ENCODE data around the gene ATRX.
"Not testable (repeated sequence)": the region's sequence is repeated elsewhere in the genome, so short reads cannot be mapped to it uniquely, and the experiment has no call there.

Gene ATRX

DNA sequence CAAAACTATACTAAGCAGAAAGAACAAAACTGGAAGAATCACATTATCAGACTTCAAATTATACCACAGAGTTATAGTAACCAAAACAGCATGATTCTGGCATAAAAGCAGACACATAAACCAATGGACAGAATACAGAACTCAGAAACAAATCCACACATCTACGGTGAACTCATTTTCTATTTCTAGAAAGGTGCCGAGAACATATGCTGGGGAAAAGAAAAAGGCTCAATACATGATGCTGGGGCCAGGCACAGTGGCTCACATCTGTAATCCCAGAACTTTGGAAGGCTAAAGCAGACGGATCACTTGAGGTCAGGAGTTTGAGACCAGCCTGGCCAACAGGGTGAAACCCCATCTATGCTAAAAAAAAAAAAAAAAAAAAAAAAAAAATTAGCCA lies 52.7 kb downstream of the ATRX start:
- no peak for DNase-seq

DNA sequence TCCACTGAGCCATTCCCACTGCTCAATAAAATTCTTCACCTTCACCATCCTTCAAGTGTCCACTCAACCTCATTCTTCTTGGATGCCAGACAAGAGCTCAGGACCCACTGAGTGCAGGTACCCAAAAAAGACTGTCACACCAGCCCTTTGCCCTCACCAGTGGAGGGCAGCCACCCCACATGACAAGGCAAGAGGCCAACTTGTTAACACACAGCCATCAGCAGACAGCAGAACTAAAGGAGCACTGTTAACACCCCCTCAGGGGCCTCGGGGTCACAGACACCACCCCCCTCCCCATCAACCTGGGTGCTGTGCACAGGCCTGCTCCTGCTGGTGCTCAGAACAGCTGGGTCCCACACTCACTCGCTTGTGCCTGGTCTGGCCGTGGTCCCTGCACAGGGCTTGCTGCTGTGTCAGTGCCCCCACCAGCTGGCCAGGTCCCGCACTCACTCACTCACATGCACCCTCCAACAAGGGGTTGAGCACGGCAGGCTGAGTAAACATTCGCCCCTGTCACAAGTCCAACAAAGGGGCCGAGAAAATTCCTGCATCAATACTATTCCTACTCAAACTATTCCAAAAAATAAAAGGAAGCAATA lies 54.1 kb downstream of the ATRX start:
- DNase-seq: no peak

DNA sequence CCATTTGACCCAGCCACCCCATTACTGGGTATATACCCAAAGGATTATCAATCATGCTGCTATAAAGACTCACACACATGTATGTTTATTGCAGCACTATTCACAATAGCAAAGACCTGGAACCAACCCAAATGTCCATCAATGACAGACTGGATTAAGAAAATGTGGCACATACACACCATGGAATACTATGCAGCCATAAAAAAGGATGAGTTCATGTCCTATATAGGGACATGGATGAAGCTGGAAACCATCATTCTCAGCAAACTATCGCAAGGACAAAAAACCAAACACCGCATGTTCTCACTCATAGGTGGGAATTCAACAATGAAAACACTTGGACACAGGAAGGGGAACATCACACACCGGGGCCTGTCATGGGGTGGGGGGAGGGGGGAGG lies 59.9 kb downstream of the ATRX start:
- not testable (repeated sequence) for DNase-seq

DNA sequence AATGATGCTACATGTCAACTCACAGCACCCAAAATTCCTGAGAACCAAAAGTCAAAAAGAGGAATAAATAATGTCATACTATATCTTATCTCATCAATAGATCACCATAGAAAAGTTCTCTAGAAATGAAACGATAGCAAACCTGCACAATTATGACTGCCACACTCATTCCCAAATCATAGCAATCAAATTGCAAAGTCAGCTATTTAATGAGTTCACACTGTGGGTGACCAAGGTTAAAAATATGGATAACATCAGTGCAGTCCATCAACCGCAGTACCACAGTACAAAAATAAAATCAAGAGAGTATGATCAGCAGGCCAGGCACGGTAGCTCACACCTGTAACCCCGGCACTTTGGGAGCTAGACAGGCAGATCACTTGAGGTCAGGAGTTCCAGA lies 62.3 kb downstream of the ATRX start:
- no peak for DNase-seq

DNA sequence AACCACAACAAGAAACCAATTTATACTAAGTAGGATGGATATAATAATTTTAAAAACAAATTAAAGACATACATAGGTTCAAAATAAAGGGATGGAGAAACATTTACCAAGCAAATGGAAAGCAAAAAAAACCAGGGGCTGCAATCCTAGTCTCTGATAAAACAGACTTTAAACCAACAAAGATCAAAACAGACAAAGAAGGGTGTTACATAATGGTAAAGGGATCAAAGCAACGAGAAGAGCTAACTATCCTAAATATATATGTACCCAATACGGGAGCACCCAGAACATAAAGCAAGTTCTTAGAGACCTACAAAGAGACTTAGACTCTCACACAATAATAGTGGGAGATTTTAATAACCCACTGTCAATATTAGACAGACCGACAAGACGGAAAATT lies 66.6 kb downstream of the ATRX start:
- no peak for DNase-seq

DNA sequence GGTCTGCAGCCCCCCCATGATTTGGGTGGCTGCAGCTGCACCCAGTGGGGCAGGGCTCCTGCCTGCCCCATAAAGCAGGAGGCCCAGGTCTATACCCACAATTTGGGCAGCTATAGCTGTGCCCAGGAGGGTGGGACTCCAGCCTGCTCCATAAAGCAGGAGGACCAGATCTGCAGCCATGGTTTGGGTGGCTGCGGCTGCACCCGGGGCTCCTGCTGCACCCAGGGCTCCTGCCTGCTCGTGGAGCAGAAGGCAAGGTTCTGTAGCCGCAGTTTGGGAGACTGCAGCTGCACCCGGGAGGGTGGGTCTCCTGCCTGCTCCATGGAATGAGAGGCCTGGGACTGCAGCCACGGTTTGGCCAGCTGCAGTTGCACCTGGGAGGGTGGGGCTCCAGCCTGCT lies 81.1 kb downstream of the ATRX start:
- DNase-seq: no peak

DNA sequence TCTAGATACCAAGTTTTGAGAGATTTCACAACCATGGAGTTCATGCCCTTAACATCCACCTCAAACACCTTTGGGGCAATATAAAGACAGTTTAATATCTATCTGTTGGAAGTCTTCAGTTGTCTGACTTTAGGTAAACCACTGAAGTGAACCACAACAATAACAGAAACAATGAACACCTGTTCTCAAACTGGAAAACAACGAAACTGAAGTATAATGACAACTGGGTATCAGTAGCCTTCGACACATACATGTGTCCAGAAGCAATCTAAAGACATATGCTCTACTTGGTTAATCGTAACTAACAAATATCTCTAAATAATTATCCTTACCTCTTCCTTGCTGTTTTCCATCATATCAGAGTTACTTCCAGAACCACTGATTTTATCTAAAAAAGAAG lies 87.8 kb downstream of the ATRX start:
- no peak for DNase-seq

DNA sequence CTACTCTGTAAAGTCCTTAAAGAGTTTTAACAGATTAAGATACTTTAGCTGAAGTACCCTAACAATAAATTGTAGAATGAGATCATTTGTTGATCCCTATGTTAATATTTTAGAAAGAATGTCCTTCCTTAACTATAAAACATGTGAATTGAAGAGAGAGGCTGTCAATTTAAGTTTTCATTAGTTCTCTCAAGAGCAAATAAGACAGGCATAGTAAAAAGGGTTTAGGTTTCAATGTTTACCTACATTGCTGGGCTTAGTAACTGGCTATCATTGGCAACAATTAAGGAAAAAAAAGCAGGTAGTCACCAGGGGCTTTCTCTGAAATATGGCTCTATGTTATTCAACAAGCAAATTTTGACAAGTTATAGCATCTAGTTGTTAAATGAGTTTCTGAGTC lies 91.5 kb downstream of the ATRX start:
- no peak for DNase-seq

DNA sequence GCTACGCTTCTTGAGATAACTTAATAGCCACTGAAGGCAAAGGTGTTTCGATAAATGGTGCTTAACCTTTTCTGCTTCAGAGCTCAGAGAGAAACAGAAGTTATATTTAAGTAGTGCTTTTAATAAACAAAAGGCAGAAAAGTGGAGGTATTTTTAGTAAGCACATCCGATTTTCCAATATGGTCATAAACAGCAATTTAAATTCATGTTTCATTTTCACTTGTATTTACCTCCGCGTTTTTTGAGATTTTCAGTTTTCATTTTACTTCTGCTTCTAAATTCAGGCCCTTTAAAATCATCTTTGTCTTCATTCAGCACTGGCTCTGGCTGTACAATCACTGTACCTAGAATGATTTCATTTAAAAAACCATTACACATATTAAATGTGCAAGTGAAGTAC lies 92.4 kb downstream of the ATRX start:
- DNase-seq: no peak

DNA sequence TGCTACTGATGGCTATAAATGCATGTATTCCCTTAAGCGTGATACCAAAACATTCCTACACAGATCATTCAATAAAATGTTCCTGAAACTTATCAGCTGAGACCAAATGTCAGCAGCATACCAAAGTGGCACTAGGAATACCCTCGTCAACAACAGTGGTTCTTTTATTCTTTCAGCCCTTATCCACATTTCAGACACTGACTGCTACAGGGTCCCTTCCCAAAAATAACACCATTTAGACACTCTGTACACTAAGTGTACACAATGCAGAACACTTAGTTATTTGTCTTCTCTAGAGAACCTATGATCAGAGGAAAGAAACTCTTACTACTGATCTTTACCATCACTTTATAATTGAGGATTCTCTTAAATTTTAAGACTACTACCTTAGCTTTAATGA lies 94.1 kb downstream of the ATRX start:
- no peak for DNase-seq

DNA sequence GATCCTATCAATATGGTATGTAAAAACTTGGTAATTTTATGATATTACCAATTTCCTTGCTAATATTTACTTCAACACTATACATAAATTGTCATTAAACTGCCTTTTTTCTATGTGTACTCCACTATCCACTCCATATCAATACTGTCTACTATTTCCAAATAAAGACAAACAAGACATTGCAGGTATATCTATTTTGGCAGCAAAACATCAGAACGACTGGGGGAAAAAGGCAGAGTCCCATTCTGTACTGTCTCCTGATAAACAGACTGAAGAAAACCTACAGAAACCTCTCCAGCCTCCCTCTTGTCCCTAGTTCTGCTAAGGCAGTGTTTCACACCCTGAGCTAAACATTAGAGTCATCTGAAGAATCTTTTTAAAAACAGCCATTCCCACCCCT lies 96.6 kb downstream of the ATRX start:
- DNase-seq: no peak

DNA sequence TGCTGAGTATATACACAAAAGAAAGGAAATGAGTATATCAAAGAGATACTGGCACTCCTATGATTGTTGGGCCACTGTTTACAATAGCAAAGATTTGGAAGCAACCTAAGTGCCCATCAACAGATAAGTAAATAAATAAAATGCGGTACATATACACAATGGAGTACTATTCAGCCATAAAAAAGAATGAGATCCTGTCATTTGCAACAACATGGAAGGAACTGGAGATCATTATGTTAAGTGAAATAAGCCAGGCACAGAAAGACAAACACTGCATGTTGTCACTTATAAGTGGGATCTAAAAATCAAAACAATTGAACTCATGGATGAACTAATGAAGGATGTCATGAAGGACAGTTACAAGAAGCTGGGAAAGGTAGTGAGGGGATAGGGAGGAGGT lies 100.3 kb downstream of the ATRX start:
- DNase-seq: not testable (repeated sequence)

DNA sequence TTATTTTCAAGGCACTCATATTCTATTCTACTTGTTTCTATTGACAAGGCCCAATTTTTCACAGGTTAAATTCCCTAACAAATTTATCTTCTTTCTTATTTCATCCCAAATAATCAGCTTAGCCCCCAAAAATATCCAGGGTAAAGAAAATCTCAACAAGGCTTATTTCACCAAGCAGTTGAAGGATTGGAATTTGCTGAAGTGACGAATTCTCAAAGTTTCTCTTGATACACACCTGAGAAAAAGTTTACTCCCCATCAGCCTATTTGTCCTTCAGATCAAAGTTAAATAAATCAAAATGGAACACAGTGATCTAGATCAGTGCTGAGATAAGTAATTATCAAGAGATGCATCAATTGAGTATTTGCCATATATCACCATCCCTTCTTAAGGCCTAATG lies 106.9 kb downstream of the ATRX start:
- no peak for DNase-seq

DNA sequence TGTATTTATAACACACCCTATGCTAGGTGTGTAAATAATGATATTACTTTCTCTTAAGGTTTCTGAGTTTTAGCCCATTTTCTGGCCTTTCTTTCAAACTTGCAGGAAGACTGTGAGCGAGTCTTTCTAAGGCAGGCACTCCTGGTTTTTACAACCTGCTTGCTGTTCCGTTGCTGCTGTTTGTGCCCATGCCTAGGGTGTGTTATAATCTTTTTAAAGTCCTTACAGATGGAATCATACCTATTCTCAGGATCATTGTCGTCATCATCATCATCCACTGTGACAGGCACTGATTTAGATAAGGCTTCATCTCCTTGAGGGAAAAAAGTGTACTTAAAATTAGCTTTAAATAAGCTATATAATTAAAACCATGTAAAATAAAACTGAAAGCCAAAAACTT lies 110.0 kb downstream of the ATRX start:
- DNase-seq: no peak

DNA sequence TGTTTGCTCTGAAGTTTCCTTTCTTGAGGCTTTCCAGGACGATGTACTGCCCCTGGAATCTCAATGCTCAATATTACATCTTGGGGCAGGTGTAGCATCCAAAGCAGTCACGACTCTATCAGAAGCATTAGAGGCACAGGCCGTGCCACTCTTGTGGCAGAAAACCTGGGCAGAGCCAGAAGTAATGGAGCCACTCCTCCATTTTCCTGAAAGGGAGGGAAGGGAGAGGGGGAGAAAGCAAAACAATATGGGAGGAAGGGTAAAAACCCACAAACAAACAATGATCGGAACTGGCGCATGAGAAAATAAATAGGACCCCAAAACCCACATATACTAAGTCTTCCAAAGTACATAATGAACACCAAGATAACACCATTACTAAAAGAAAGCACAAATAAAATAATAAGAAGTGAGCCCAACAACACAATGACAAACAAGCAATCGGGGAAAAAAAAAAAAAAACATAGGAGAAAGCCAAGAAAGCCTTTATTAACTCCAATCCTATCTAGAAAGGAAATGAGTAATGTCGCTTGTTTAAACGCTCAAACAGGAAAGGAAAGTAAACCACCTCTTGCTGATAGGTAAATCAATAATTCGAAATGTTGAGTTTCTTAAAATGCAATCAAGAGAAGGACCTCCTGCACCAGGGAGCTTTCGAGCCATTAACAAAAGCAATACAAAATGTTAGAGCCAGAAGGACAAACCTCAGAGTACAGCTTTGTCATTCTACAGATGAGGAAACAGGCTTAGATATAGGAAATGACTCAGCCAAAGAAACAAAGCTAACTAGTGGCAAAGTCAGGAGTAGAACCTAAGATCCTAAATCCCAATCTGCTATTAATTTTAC lies 117.4 kb downstream of the ATRX start:
- DNase-seq: no peak

DNA sequence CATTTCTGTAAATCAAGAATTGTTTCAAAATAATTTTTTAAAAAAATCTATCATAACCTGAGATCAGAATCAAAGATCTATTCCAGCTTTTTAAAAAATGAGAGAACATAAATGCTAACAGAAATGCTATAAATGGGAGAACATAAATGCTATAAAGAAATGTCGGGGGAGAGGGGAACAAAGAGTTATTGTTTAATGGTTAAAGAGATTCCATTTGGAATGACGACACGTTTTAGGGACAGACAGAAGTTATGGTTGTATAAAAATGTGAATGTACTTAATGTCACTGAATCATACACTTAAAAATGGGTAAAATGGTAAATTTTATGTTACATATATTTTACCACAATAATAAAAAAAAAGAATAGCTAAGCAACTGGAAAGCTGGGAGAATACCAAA lies 127.1 kb downstream of the ATRX start:
- DNase-seq: no peak

DNA sequence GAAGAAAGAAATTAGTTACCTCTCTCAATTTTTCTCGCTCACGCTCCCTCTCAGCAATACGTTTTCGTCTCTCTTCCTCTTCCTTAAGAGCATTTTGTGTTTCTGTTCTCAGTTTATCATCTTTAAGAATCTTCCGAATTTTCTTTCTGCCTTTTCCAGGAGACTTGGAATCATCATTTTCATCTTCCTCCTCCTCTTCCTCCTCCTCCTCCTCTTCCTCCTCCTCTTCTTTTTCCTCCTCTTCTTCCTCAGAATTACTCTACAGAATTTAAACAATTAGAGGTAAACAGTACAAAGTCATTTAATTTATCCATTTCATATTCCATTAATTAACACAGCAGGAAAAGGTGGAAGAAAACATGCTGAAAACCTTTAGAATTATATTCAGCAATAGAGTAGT lies 133.9 kb downstream of the ATRX start:
- no peak for DNase-seq

DNA sequence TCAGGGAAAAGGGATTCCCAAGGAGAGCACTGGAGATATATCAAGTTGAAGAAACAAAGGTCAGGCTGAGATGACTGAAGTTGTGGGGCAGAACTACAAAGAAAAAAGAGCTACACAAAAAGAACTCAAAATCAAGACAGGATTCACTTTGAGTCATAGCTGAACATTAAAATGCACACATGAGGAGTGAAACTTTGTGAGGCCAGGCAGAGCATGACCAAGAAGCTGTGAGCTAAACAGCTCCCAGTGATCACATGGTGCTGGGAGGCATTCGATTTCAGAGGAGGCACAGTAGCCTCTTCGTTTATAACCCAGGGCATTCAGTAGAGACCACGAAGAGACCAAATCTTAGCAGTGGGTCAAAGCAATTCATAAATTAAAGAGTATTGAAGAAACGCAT lies 145.3 kb downstream of the ATRX start:
- no peak for DNase-seq

DNA sequence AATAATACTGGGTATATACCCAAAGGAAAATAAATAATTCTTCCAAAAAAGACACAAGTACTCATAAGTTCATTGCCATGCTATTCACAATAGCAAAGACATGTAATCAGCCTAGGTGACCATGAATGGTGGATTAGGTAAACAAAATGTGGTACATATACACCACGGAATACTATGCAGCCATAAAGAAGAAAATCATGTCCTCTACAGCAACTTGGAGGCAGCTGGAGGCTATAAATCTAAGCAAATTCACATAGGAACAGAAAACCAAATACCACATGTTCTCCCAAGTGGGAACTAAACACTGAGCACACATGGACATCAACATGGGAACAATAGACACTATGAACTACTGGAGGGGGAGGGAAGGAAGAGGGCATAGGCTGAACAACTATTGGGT lies 146.2 kb downstream of the ATRX start:
- DNase-seq: no peak

DNA sequence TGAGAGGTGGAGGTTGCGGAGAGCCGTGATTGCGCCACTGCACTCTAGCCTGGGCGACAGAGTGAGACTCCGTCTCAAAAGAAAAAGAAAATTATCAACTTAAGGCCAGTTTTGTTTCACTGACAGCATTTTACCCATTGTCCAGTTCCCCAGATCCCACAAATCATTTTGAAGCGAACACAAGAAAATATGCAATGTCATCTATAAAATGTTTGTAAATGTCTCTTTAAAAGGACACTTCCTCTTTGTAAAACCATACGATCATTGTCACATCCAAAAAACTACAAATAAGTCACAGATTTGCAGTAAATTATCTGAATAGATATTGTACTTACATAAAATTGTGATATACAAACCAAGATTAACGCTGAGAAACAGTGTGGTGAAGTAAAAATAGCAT lies 147.6 kb downstream of the ATRX start:
- no peak for DNase-seq

DNA sequence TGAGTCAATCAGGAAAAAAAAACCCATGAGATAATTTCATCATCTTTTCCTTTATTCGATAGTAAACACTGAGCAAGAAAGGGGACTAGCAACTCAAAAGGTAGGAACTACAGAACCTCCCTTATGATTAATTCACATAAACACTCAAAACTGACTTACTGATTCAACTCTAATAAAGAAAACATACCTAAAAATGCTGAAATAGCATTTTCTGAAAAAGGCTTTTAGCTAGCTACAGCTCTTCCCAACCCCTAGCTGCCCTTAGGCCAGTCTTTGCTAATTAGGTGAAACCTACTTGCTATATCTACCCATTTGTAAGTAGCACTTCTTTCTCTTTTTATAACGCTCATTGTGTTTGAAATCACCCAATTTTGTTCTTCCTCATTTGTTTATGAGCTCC lies 150.6 kb downstream of the ATRX start:
- no peak for DNase-seq

DNA sequence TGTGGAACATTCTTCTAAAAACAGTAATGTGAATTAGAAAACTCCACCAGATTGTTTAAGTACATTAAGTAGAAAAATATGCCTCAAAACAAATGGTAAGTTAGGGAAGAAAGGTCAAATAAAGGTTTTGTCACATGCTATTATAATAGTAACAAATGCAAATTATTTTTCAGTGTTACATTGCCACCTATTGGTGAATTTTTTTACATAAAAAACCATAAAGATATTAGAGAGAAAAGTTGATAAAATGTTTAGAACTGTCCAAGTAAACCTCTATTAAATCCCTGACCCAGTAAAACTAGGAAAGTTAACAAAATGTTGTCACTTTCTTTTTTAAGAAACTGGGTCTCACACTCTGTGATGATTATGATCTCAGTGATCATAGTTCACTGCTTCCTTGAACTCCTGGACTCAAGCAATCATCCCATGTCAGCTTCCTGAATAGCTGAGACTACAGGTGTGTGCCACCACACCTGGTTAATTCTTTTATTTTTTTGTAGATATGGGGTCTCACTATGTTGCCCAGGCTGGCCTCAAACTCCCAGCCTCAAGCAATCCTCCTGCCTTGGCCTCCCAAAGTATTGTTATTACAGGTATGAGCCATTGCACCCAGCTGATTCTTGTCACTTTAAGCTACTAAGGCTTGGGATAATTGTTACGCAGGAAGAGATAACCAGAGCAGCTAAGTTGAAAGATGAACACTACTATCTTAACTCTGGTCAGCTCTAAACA lies 157.6 kb downstream of the ATRX start:
- DNase-seq: no peak

DNA sequence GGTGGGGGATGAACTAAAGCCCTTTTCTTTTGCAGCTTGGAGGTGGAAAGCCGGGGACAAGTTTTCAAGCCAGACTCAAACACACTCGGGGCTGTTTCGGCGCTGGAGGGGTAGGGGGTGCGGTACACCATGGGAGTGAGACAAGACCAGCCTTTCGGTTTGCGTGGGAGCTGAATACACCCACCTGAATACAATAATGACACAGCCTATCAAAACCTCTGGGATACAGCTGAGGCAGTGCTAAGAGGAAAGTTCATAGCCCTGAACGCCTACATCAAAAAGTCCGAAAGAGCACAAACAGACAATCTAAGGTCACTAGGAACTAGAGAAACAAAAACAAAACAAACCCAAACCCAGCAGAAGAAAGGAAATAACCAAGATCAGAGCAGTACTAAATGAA lies 163.3 kb downstream of the ATRX start:
- DNase-seq: no peak

DNA sequence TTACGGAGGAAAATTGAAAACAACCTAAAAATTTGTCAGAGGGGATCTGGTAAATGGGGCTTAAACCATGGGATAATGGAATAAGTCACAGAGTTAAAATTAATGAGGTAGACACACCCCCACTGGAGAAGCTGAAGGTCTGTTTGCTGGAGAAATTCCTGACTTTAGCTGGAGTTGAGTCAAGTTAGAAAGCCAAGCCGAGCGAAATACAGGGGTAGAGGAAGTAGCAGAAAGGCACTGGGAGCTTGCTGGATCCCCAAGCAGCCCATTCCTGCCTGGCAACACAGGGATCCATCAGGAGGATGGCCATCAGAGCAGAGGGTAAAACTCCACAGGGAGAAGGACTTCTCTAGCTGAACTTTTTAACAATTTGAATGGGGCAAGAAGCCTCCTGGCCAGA lies 163.8 kb downstream of the ATRX start:
- no peak for DNase-seq
